ENCODE results near the gene NEK11.

- no peak for TF ChIP-seq EZH2 (IDR thresholded peaks at IDR 0.05; ENCODE audit: borderline replicate concordance)
- TF ChIP-seq CTCF (IDR thresholded peaks at IDR 0.05; ENCODE audit: poor library complexity), result no peak
- no peak for TF ChIP-seq EZH2phosphoT487 (IDR thresholded peaks at IDR 0.05; ENCODE audit: low read depth, severe bottlenecking, unreplicated experiment)
Measured at GRCh38 chr3:131282379-131282778, 255.7 kb downstream of the NEK11 start.
